Central memory CD8-positive, alpha-beta T cell (primary cell): ENCODE measurements around the gene GDI1.
A peak's percentile ranks its signal among the peaks of the same experiment; 100 is the strongest.

Experiments used
- ATAC-seq: fragments of 150-1000 bp; cut with Tn5 transposase; replicated peaks from 2 replicates; pipeline ENCODE4 v1.10.0; 2022; ENCODE audit warnings: mild to moderate bottlenecking, moderate FRiP score, moderate number of reproducible peaks; ENCODE audit not compliant: poor library complexity, severe bottlenecking; ENCODE audit errors: extremely low read depth
- DNase-seq, 2 donors: peaks; one replicate each; pipeline ENCODE4 v3.0.0; 2021; ENCODE audit warnings: low spot score in 2 of 2
- H3K27ac Mint-ChIP-seq: one replicate; pipeline ENCODE4 v1.8.0; 2022; ENCODE audit warnings: low read depth, mild to moderate bottlenecking, moderate library complexity, mixed read lengths
- H3K27me3 Mint-ChIP-seq: one replicate; pipeline ENCODE4 v1.8.0; 2022; ENCODE audit warnings: mixed read lengths
- H3K36me3 Mint-ChIP-seq: one replicate; pipeline ENCODE4 v1.8.0; 2022; ENCODE audit warnings: mild to moderate bottlenecking, moderate library complexity, mixed read lengths; ENCODE audit not compliant: insufficient read depth
- H3K4me1 Mint-ChIP-seq: one replicate; pipeline ENCODE4 v1.8.0; 2022; ENCODE audit warnings: mixed read lengths
- H3K4me3 Mint-ChIP-seq: one replicate; pipeline ENCODE4 v1.8.0; 2022; ENCODE audit warnings: mild to moderate bottlenecking, moderate library complexity, mixed read lengths
- H3K9me3 Mint-ChIP-seq: one replicate; pipeline ENCODE4 v1.8.0; 2022; ENCODE audit warnings: mixed read lengths

GDI1 gene

GRCh38 chrX:154401045-154401799 is 35.7 kb upstream of the GDI1 start:
- no peak for ATAC-seq
- no peaks in the 10 kb centered on the region for H3K9me3 Mint-ChIP-seq
- peaks cover 45% of the 10 kb centered on the region for H3K36me3 Mint-ChIP-seq
- H3K4me1 Mint-ChIP-seq: peaks cover 18% of the 10 kb centered on the region
- peak overlapping the region; percentile 48 for H3K4me3 Mint-ChIP-seq
- DNase-seq: no peak
- H3K27ac Mint-ChIP-seq: no peak overlapping the region
- no peaks in the 10 kb centered on the region for H3K27me3 Mint-ChIP-seq

GRCh38 chrX:154401918-154402621 is 34.9 kb upstream of the GDI1 start:
- Mint-ChIP-seq H3K27me3 (no peaks in the 10 kb centered on the region), H3K4me3 (no peak overlapping the region), H3K4me1 (peaks cover 18% of the 10 kb centered on the region), H3K27ac (no peak overlapping the region), H3K9me3 (no peaks in the 10 kb centered on the region), H3K36me3 (peaks cover 43% of the 10 kb centered on the region)
- DNase-seq: no peak
- no peak for ATAC-seq

- Mint-ChIP-seq H3K4me3 (no peak overlapping the region), H3K36me3 (peaks cover 41% of the 10 kb centered on the region), H3K4me1 (peaks cover 18% of the 10 kb centered on the region), H3K9me3 (no peaks in the 10 kb centered on the region), H3K27ac (no peak overlapping the region), H3K27me3 (no peaks in the 10 kb centered on the region)
- DNase-seq (no peak), ATAC-seq (no peak)
Observed at GRCh38 chrX:154402622-154403127, 34.3 kb upstream of the GDI1 start.

GRCh38 chrX:154403192-154403591 is 33.8 kb upstream of the GDI1 start:
- H3K9me3 Mint-ChIP-seq: no peaks in the 10 kb centered on the region
- peaks cover 15% of the 10 kb centered on the region for H3K4me1 Mint-ChIP-seq
- no peak overlapping the region for H3K4me3 Mint-ChIP-seq
- H3K27me3 Mint-ChIP-seq: no peaks in the 10 kb centered on the region
- peaks cover 36% of the 10 kb centered on the region for H3K36me3 Mint-ChIP-seq
- ATAC-seq (no peak), DNase-seq (no peak)
- no peak overlapping the region for H3K27ac Mint-ChIP-seq

- DNase-seq: no peak
- no peaks in the 10 kb centered on the region for H3K9me3 Mint-ChIP-seq
- peaks cover 29% of the 10 kb centered on the region for H3K36me3 Mint-ChIP-seq
- no peak overlapping the region for H3K27ac Mint-ChIP-seq
- ATAC-seq: no peak
- H3K4me3 Mint-ChIP-seq: no peak overlapping the region
- no peaks in the 10 kb centered on the region for H3K27me3 Mint-ChIP-seq
- peaks cover 15% of the 10 kb centered on the region for H3K4me1 Mint-ChIP-seq
Observed at GRCh38 chrX:154403858-154404257, 33.1 kb upstream of the GDI1 start.

- Mint-ChIP-seq H3K4me3 (no peak overlapping the region), H3K9me3 (no peaks in the 10 kb centered on the region), H3K27me3 (no peaks in the 10 kb centered on the region), H3K36me3 (peaks cover 21% of the 10 kb centered on the region), H3K4me1 (peaks cover 10% of the 10 kb centered on the region), H3K27ac (no peak overlapping the region)
- ATAC-seq (no peak), DNase-seq (no peak)
Observed at GRCh38 chrX:154404625-154405192, 32.2 kb upstream of the GDI1 start.

GRCh38 chrX:154408659-154409221 is 28.2 kb upstream of the GDI1 start:
- no peaks in the 10 kb centered on the region for H3K27me3 Mint-ChIP-seq
- DNase-seq (no peak), ATAC-seq (no peak)
- peaks cover 14% of the 10 kb centered on the region for H3K4me1 Mint-ChIP-seq
- no peak overlapping the region for H3K27ac Mint-ChIP-seq
- no peaks in the 10 kb centered on the region for H3K9me3 Mint-ChIP-seq
- peak overlapping the region; percentile 61 for H3K4me3 Mint-ChIP-seq
- peaks cover 3% of the 10 kb centered on the region for H3K36me3 Mint-ChIP-seq

- peak within 1 kb of the TSS; percentile 65 for H3K27ac Mint-ChIP-seq
- peak within 1 kb of the TSS; percentile 61 for H3K4me3 Mint-ChIP-seq
- ATAC-seq: no peak
- H3K27me3 Mint-ChIP-seq: no peaks in the 10 kb centered on the region
- H3K4me1 Mint-ChIP-seq: peaks cover 14% of the 10 kb centered on the region
- no peak for DNase-seq
- no peaks in the 10 kb centered on the region for H3K9me3 Mint-ChIP-seq
- H3K36me3 Mint-ChIP-seq: peaks cover 5% of the 10 kb centered on the region
Observed at GRCh38 chrX:154409222-154409871, 27.6 kb upstream of the GDI1 start, which contains the start of gene DNASE1L1. Gene DNASE1L1, minus strand, starts transcription at chrX:154409254. Its CDS starts 3,686 bp downstream, at chrX:154405568.

GRCh38 chrX:154411981-154412340 is 25.0 kb upstream of the GDI1 start:
- no peaks in the 10 kb centered on the region for H3K27me3 Mint-ChIP-seq
- H3K4me1 Mint-ChIP-seq: peaks cover 14% of the 10 kb centered on the region
- H3K36me3 Mint-ChIP-seq: peaks cover 6% of the 10 kb centered on the region
- DNase-seq (no peak), ATAC-seq (peak; percentile 55)
- no peaks in the 10 kb centered on the region for H3K9me3 Mint-ChIP-seq
- H3K4me3 Mint-ChIP-seq: peak overlapping the region; percentile 89
- H3K27ac Mint-ChIP-seq: peak overlapping the region; percentile 89

- ATAC-seq (peak; percentile 51), DNase-seq (no peak)
- H3K27me3 Mint-ChIP-seq: no peaks in the 10 kb centered on the region
- peak overlapping the region; percentile 89 for H3K27ac Mint-ChIP-seq
- H3K4me1 Mint-ChIP-seq: peaks cover 14% of the 10 kb centered on the region
- H3K9me3 Mint-ChIP-seq: no peaks in the 10 kb centered on the region
- peak overlapping the region; percentile 89 for H3K4me3 Mint-ChIP-seq
- H3K36me3 Mint-ChIP-seq: peaks cover 6% of the 10 kb centered on the region
Observed at GRCh38 chrX:154412468-154412867, 24.5 kb upstream of the GDI1 start.

GRCh38 chrX:154413142-154413541 is 23.8 kb upstream of the GDI1 start:
- H3K36me3 Mint-ChIP-seq: peaks cover 6% of the 10 kb centered on the region
- H3K4me3 Mint-ChIP-seq: no peak overlapping the region
- H3K27me3 Mint-ChIP-seq: no peaks in the 10 kb centered on the region
- no peaks in the 10 kb centered on the region for H3K9me3 Mint-ChIP-seq
- DNase-seq (no peak), ATAC-seq (no peak)
- no peak overlapping the region for H3K27ac Mint-ChIP-seq
- peaks cover 14% of the 10 kb centered on the region for H3K4me1 Mint-ChIP-seq

- Mint-ChIP-seq H3K4me3 (no peak overlapping the region), H3K27me3 (no peaks in the 10 kb centered on the region), H3K27ac (no peak overlapping the region), H3K9me3 (no peaks in the 10 kb centered on the region), H3K4me1 (peaks cover 6% of the 10 kb centered on the region), H3K36me3 (peaks cover 13% of the 10 kb centered on the region)
- no peak for ATAC-seq
- DNase-seq: no peak
Observed at GRCh38 chrX:154417157-154417556, 19.8 kb upstream of the GDI1 start.
